Loucy (cell line): Measurements from ENCODE around the gene LRRFIP1.
A peak's percentile ranks its signal among the peaks of the same experiment; 100 is the strongest.

Source experiments
- CTCF ChIP-seq: fragments of 200-600 bp; sonication (generic); conservative IDR thresholded peaks from 2 replicates; pipeline ENCODE4 v1.5.1; 2014; ENCODE audit warnings: mild to moderate bottlenecking, antibody characterized with exemption, low read length
- EZH2phosphoT487 ChIP-seq: fragments of 200-600 bp; IDR thresholded peaks from 2 replicates; pipeline ENCODE4 v1.6.1; 2018; ENCODE audit warnings: antibody characterized with exemption, mild to moderate bottlenecking, moderate library complexity, borderline replicate concordance

GRCh38 chr2:237774811-237775553 lies 147.6 kb downstream of the LRRFIP1 start:
- TF ChIP-seq CTCF (peak; percentile 77), EZH2phosphoT487 (no peak)
